ENCODE results near the gene PELI1.

The PELI1 gene

GRCh38 chr2:64144057-64145013 lies at the start of gene PELI1:
PELI1 (minus strand) TSS chr2:64144420; CDS start chr2:64108310, 36,110 bp downstream.
- DNase-seq, result peak; percentile 95 to 97

- no peak for DNase-seq
These were observed 49.3 kb upstream of the PELI1 start for GRCh38 chr2:64193491-64193890.

- DNase-seq, result no peak
These were observed 48.5 kb upstream of the PELI1 start for GRCh38 chr2:64192664-64193105.

GRCh38 chr2:64192125-64192479 lies 47.9 kb upstream of the PELI1 start:
- DNase-seq, result no peak

GRCh38 chr2:64189586-64189985 lies 45.4 kb upstream of the PELI1 start:
- no peak for DNase-seq

GRCh38 chr2:64189167-64189566 lies 44.9 kb upstream of the PELI1 start:
- no peak for DNase-seq

GRCh38 chr2:64186699-64187605 lies 42.7 kb upstream of the PELI1 start:
- DNase-seq, result no peak

- DNase-seq, result no peak
These were observed 35.5 kb upstream of the PELI1 start for GRCh38 chr2:64179582-64180321.

- no peak for DNase-seq
These were observed 33.1 kb upstream of the PELI1 start for GRCh38 chr2:64177315-64177714.

GRCh38 chr2:64175419-64176197 lies 31.4 kb upstream of the PELI1 start:
- DNase-seq, result no peak

GRCh38 chr2:64173156-64174135 lies 29.2 kb upstream of the PELI1 start:
- DNase-seq, result no peak

- no peak for DNase-seq
These were observed 24.5 kb upstream of the PELI1 start for GRCh38 chr2:64168756-64169155.

- no peak for DNase-seq
These were observed 24.0 kb upstream of the PELI1 start for GRCh38 chr2:64168201-64168600.

- no peak for DNase-seq
These were observed 22.6 kb upstream of the PELI1 start for GRCh38 chr2:64166637-64167420.

- DNase-seq, result no peak
These were observed 22.0 kb upstream of the PELI1 start for GRCh38 chr2:64166212-64166611.

- DNase-seq, result no peak
These were observed 21.5 kb upstream of the PELI1 start for GRCh38 chr2:64165706-64166105.

- no peak for DNase-seq
These were observed 20.4 kb upstream of the PELI1 start for GRCh38 chr2:64164629-64165028.

- DNase-seq, result no peak
These were observed 18.3 kb upstream of the PELI1 start for GRCh38 chr2:64162516-64162915.

- no peak for DNase-seq
These were observed 13.6 kb upstream of the PELI1 start for GRCh38 chr2:64157792-64158191.

GRCh38 chr2:64153811-64154210 lies 9.6 kb upstream of the PELI1 start:
- DNase-seq, result no peak
